Measurements from ENCODE around the gene TMEM132D.

GRCh38 chr12:129257524-129257923 is 646.3 kb downstream of the TMEM132D start:
- TF ChIP-seq CTCF (IDR thresholded peaks at IDR 0.05): no peak
- no peak for TF ChIP-seq EZH2 (IDR thresholded peaks at IDR 0.05)
